Measurements from ENCODE around the gene SMG6.

GRCh38 chr17:2028737-2029136, 274.8 kb downstream of the SMG6 start:
- TF ChIP-seq POLR2A (IDR thresholded peaks at IDR 0.05; ENCODE audit: low read length) (no peak), GATA1 (IDR thresholded peaks at IDR 0.05; ENCODE audit: low read depth, low read length) (no peak)

Data from erythroblast (primary cell).